GM12864 (cell line): ENCODE measurements around the gene MARCO.

Experiments used
- DNase-seq: peaks from one replicate; pipeline ENCODE4 v3.0.0-alpha.2; 2011; ENCODE audit warnings: low read depth
- H3K4me3 ChIP-seq: 2 replicates; pipeline ENCODE4 v1.5.1; 2011; ENCODE audit warnings: mild to moderate bottlenecking, low read depth, low read length, control low read depth
- CTCF ChIP-seq: IDR thresholded peaks from 2 replicates; pipeline ENCODE4 v1.5.1; 2011; ENCODE audit warnings: low read depth, mild to moderate bottlenecking, moderate library complexity, low read length, control low read depth, inconsistent platforms; ENCODE audit errors: missing control alignments

The MARCO gene

DNA sequence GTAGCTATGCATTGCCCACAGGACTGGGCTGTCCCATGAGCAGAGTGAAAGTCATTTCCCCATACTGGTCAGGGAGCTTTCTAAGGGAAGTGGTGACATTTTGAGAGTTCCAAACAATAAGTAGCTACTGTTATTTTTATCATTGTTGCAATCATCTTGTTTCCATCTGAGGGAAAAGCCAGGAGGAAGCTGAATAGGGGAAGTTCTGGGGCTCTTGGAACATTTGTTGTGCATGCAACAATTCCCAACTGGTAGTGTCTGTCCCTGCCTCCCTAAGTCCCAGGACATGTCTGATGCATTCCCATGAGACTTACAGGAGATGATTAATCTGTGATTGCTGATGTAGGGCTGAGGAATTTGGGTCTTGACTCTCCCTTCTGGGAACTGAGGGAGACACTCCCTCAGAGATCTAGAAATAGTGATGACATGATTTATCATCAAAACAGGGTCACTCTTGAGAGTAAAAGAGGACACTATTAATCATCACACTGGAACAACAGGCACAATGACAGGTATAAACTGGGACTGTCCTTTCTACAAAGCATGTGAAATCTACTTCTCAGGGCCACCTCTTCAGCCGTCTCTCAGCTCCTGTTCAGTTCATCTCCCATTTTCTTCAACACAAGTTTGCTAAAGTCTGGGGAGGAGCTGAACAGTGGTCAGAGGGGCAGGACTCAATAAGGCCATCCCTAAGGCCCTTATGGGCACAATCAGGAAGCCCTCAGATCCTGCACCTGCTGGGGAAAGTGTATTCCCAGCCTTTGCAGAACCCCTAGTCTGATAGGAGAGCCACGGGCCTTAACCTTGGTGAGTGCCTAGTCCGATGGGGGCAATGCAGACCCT is 28.0 kb upstream of the MARCO start:
- DNase-seq, result no peak
- H3K4me3 ChIP-seq, result no peak overlapping the region
- TF ChIP-seq CTCF, result no peak

- H3K4me3 ChIP-seq, result no peak overlapping the region
- no peak for TF ChIP-seq CTCF
- no peak for DNase-seq
Measured at GRCh38 chr2:118914721-118915453, 27.1 kb upstream of the MARCO start.

DNA sequence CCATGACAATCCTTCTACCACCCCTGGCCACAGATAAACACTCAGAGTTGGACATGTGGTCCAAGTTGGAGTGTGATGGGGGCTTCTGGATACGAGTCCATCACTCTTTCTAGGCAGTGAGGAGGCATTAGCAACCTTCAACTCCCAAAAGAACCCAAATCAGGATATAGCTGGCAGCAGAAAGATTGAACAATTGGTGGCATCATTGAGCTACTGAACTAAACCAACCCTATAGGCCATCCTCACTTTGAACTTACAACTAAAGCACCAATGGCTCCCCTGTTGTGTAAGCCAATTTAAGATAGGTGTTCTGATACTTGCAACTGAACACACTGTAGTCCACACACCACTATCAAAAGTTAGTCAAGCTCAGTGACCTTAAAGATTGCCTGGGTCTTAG is 24.0 kb upstream of the MARCO start:
- TF ChIP-seq CTCF, result no peak
- H3K4me3 ChIP-seq, result no peak overlapping the region
- no peak for DNase-seq

DNA sequence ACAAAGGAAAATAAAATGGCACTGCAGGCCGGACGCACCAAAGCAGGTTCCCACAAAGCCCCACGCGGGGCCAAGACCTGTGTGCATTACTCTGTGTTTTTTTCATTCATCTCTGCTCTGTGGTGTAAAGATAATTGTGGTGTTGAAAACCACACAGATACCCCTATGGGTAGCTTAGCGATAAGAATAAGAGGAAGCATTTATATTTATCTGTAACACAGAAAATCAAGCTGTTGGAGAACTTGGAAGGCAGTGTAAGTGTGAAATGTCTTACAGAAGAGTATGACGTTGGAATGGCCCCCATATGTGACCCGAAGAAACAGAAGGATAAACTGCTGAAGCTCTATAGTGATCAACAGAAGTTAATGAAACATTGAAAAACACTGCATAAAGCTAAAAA is 20.3 kb upstream of the MARCO start:
- H3K4me3 ChIP-seq, result no peak overlapping the region
- no peak for TF ChIP-seq CTCF

GRCh38 chr2:118922254-118922653 is 19.7 kb upstream of the MARCO start:
- TF ChIP-seq CTCF, result no peak
- no peak overlapping the region for H3K4me3 ChIP-seq
- DNase-seq, result no peak

More for the DNA sequence above, 20.3 kb upstream of the MARCO start:
- DNase-seq, result no peak

GRCh38 chr2:118923371-118923770 is 18.6 kb upstream of the MARCO start:
- H3K4me3 ChIP-seq, result no peak overlapping the region
- TF ChIP-seq CTCF, result no peak
- DNase-seq, result no peak
